ENCODE data around the gene C12orf75. TPM values are rescaled to one million over a fixed set of nuclear protein-coding genes. Genes with fewer than 3 reads are reported as not detected.
"Not testable (repeated sequence)": the region's sequence is repeated elsewhere in the genome, so short reads cannot be mapped to it uniquely, and the experiment has no call there.

The C12orf75 gene
- total and polyA plus RNA-seq, 4 donors, result 36.3 to 75.4 (median 47.3) TPM

- H3K36me3 ChIP-seq (ENCODE audit: control insufficient read depth, insufficient read depth, low read length); H3K9me3 ChIP-seq (ENCODE audit: control insufficient read depth, insufficient read depth, low read length); H3K27ac ChIP-seq (ENCODE audit: low read depth, low read length); H3K4me1 ChIP-seq (ENCODE audit: control insufficient read depth, insufficient read depth, low read length); DNase-seq (ENCODE audit: low read depth in 4 of 6, low spot score in 6 of 6); H3K4me3 ChIP-seq (ENCODE audit: low read depth, low read length); H3K27me3 ChIP-seq (ENCODE audit: control insufficient read depth, insufficient read depth, low read length): not testable (repeated sequence)
- no CpG with 5 or more reads among the region's 1 CpG for WGBS (ENCODE audit: insufficient coverage)
These were observed 11.1 kb downstream of the C12orf75 start for GRCh38 chr12:105341620-105342019.

GRCh38 chr12:105342464-105342863, 12.0 kb downstream of the C12orf75 start:
- DNase-seq (ENCODE audit: low read depth in 4 of 6, low spot score in 6 of 6), result no peak
- no peak overlapping the region for H3K4me3 ChIP-seq (ENCODE audit: low read depth, low read length)
- peaks cover 4% of the 10 kb centered on the region for H3K9me3 ChIP-seq (ENCODE audit: control insufficient read depth, insufficient read depth, low read length)
- H3K27me3 ChIP-seq (ENCODE audit: control insufficient read depth, insufficient read depth, low read length), result no peaks in the 10 kb centered on the region
- no peaks in the 10 kb centered on the region for H3K36me3 ChIP-seq (ENCODE audit: control insufficient read depth, insufficient read depth, low read length)
- H3K27ac ChIP-seq (ENCODE audit: low read depth, low read length), result no peak overlapping the region
- H3K4me1 ChIP-seq (ENCODE audit: control insufficient read depth, insufficient read depth, low read length), result no peaks in the 10 kb centered on the region

- Histone ChIP-seq H3K4me3 (ENCODE audit: low read depth, low read length) (no peak overlapping the region), H3K27ac (ENCODE audit: low read depth, low read length) (no peak overlapping the region), H3K27me3 (ENCODE audit: control insufficient read depth, insufficient read depth, low read length) (no peaks in the 10 kb centered on the region), H3K4me1 (ENCODE audit: control insufficient read depth, insufficient read depth, low read length) (no peaks in the 10 kb centered on the region), H3K9me3 (ENCODE audit: control insufficient read depth, insufficient read depth, low read length) (peaks cover 4% of the 10 kb centered on the region), H3K36me3 (ENCODE audit: control insufficient read depth, insufficient read depth, low read length) (no peaks in the 10 kb centered on the region)
- no peak for DNase-seq (ENCODE audit: low read depth in 4 of 6, low spot score in 6 of 6)
- WGBS (ENCODE audit: insufficient coverage), result no CpG with 5 or more reads among the region's 1 CpG
These were observed 13.3 kb downstream of the C12orf75 start for GRCh38 chr12:105343836-105344235.

- H3K9me3 ChIP-seq (ENCODE audit: control insufficient read depth, insufficient read depth, low read length), result no peaks in the 10 kb centered on the region
These were observed 17.0 kb downstream of the C12orf75 start for GRCh38 chr12:105347499-105347898.

GRCh38 chr12:105348142-105348541, 17.7 kb downstream of the C12orf75 start:
- H3K4me3 ChIP-seq (ENCODE audit: low read depth, low read length), result no peak overlapping the region
- no peak for DNase-seq (ENCODE audit: low read depth in 4 of 6, low spot score in 6 of 6)
- no peak overlapping the region for H3K27ac ChIP-seq (ENCODE audit: low read depth, low read length)
- no peaks in the 10 kb centered on the region for H3K27me3 ChIP-seq (ENCODE audit: control insufficient read depth, insufficient read depth, low read length)
- WGBS (ENCODE audit: insufficient coverage), result no CpG with 5 or more reads among the region's 3 CpGs
- H3K9me3 ChIP-seq (ENCODE audit: control insufficient read depth, insufficient read depth, low read length), result no peaks in the 10 kb centered on the region
- no peaks in the 10 kb centered on the region for H3K4me1 ChIP-seq (ENCODE audit: control insufficient read depth, insufficient read depth, low read length)
- no peaks in the 10 kb centered on the region for H3K36me3 ChIP-seq (ENCODE audit: control insufficient read depth, insufficient read depth, low read length)

More at GRCh38 chr12:105347499-105347898, 17.0 kb downstream of the C12orf75 start:
- H3K36me3 ChIP-seq (ENCODE audit: control insufficient read depth, insufficient read depth, low read length), result no peaks in the 10 kb centered on the region
- H3K4me1 ChIP-seq (ENCODE audit: control insufficient read depth, insufficient read depth, low read length), result no peaks in the 10 kb centered on the region
- DNase-seq (ENCODE audit: low read depth in 4 of 6, low spot score in 6 of 6), result no peak
- H3K27ac ChIP-seq (ENCODE audit: low read depth, low read length), result no peak overlapping the region
- WGBS (ENCODE audit: insufficient coverage), result 100% methylated on average over 2 of the region's 4 CpGs
- no peak overlapping the region for H3K4me3 ChIP-seq (ENCODE audit: low read depth, low read length)
- H3K27me3 ChIP-seq (ENCODE audit: control insufficient read depth, insufficient read depth, low read length), result no peaks in the 10 kb centered on the region

GRCh38 chr12:105348561-105348960, 18.1 kb downstream of the C12orf75 start:
- WGBS (ENCODE audit: insufficient coverage), result 40% methylated on average over 1 of the region's 1 CpG
- Histone ChIP-seq H3K27ac (ENCODE audit: low read depth, low read length) (no peak overlapping the region), H3K27me3 (ENCODE audit: control insufficient read depth, insufficient read depth, low read length) (no peaks in the 10 kb centered on the region), H3K9me3 (ENCODE audit: control insufficient read depth, insufficient read depth, low read length) (no peaks in the 10 kb centered on the region), H3K4me1 (ENCODE audit: control insufficient read depth, insufficient read depth, low read length) (no peaks in the 10 kb centered on the region), H3K4me3 (ENCODE audit: low read depth, low read length) (no peak overlapping the region), H3K36me3 (ENCODE audit: control insufficient read depth, insufficient read depth, low read length) (no peaks in the 10 kb centered on the region)
- no peak for DNase-seq (ENCODE audit: low read depth in 4 of 6, low spot score in 6 of 6)

- WGBS (ENCODE audit: insufficient coverage), result 67% methylated on average over 1 of the region's 1 CpG
- H3K27ac ChIP-seq (ENCODE audit: low read depth, low read length), result no peak overlapping the region
- H3K4me3 ChIP-seq (ENCODE audit: low read depth, low read length), result no peak overlapping the region
- no peaks in the 10 kb centered on the region for H3K27me3 ChIP-seq (ENCODE audit: control insufficient read depth, insufficient read depth, low read length)
- DNase-seq (ENCODE audit: low read depth in 4 of 6, low spot score in 6 of 6), result no peak
- H3K9me3 ChIP-seq (ENCODE audit: control insufficient read depth, insufficient read depth, low read length), result no peaks in the 10 kb centered on the region
- H3K36me3 ChIP-seq (ENCODE audit: control insufficient read depth, insufficient read depth, low read length), result no peaks in the 10 kb centered on the region
- no peaks in the 10 kb centered on the region for H3K4me1 ChIP-seq (ENCODE audit: control insufficient read depth, insufficient read depth, low read length)
These were observed 18.6 kb downstream of the C12orf75 start for GRCh38 chr12:105349138-105349537.

- no peak overlapping the region for H3K27ac ChIP-seq (ENCODE audit: low read depth, low read length)
- no peak overlapping the region for H3K4me3 ChIP-seq (ENCODE audit: low read depth, low read length)
- H3K27me3 ChIP-seq (ENCODE audit: control insufficient read depth, insufficient read depth, low read length), result no peaks in the 10 kb centered on the region
- no peak for DNase-seq (ENCODE audit: low read depth in 4 of 6, low spot score in 6 of 6)
- H3K36me3 ChIP-seq (ENCODE audit: control insufficient read depth, insufficient read depth, low read length), result no peaks in the 10 kb centered on the region
- H3K4me1 ChIP-seq (ENCODE audit: control insufficient read depth, insufficient read depth, low read length), result no peaks in the 10 kb centered on the region
- 100% methylated on average over 1 of the region's 1 CpG for WGBS (ENCODE audit: insufficient coverage)
- H3K9me3 ChIP-seq (ENCODE audit: control insufficient read depth, insufficient read depth, low read length), result no peaks in the 10 kb centered on the region
These were observed 21.0 kb downstream of the C12orf75 start for GRCh38 chr12:105351523-105351922.

- Histone ChIP-seq H3K4me3 (ENCODE audit: low read depth, low read length) (no peak overlapping the region), H3K9me3 (ENCODE audit: control insufficient read depth, insufficient read depth, low read length) (no peaks in the 10 kb centered on the region), H3K4me1 (ENCODE audit: control insufficient read depth, insufficient read depth, low read length) (no peaks in the 10 kb centered on the region), H3K36me3 (ENCODE audit: control insufficient read depth, insufficient read depth, low read length) (no peaks in the 10 kb centered on the region), H3K27ac (ENCODE audit: low read depth, low read length) (no peak overlapping the region), H3K27me3 (ENCODE audit: control insufficient read depth, insufficient read depth, low read length) (no peaks in the 10 kb centered on the region)
- no peak for DNase-seq (ENCODE audit: low read depth in 4 of 6, low spot score in 6 of 6)
- WGBS (ENCODE audit: insufficient coverage), result 90% methylated on average over 3 of the region's 4 CpGs
These were observed 21.6 kb downstream of the C12orf75 start for GRCh38 chr12:105352052-105352451.

- Histone ChIP-seq H3K9me3 (ENCODE audit: control insufficient read depth, insufficient read depth, low read length) (no peaks in the 10 kb centered on the region), H3K27ac (ENCODE audit: low read depth, low read length) (no peak overlapping the region), H3K4me1 (ENCODE audit: control insufficient read depth, insufficient read depth, low read length) (no peaks in the 10 kb centered on the region), H3K4me3 (ENCODE audit: low read depth, low read length) (no peak overlapping the region), H3K27me3 (ENCODE audit: control insufficient read depth, insufficient read depth, low read length) (no peaks in the 10 kb centered on the region), H3K36me3 (ENCODE audit: control insufficient read depth, insufficient read depth, low read length) (no peaks in the 10 kb centered on the region)
- WGBS (ENCODE audit: insufficient coverage), result 86% methylated on average over 1 of the region's 9 CpGs
- peak in 1 of 6 donors; percentile 16 for DNase-seq (ENCODE audit: low read depth in 4 of 6, low spot score in 6 of 6)
These were observed 22.6 kb downstream of the C12orf75 start for GRCh38 chr12:105352940-105353635.
